HepG2 (cell line): ENCODE data around the gene MSRB3. TPM values are rescaled to one million over a fixed set of nuclear protein-coding genes. Genes with fewer than 3 reads are reported as not detected.
A peak's percentile ranks its signal among the peaks of the same experiment; 100 is the strongest.

Experiments
- CENPT ChIP-seq: sonication (generic); formaldehyde crosslinking; IDR thresholded peaks from 2 replicates; pipeline ENCODE4 v1.8.0; 2022; ENCODE audit warnings: low read depth, mild to moderate bottlenecking, moderate library complexity, missing genetic modification reagents
- CREBL2 ChIP-seq: sonication (generic); formaldehyde crosslinking; IDR thresholded peaks from 2 replicates; pipeline ENCODE4 v1.8.1; 2023; ENCODE audit warnings: missing genetic modification reagents, mild to moderate bottlenecking, borderline replicate concordance
- CTCF ChIP-seq: sonication (generic); formaldehyde crosslinking; IDR thresholded peaks from 2 replicates; pipeline ENCODE4 v1.5.0; 2020; ENCODE audit warnings: mild to moderate bottlenecking, missing genetic modification reagents, moderate library complexity
- EED ChIP-seq: sonication (generic); formaldehyde crosslinking; IDR thresholded peaks from 2 replicates; pipeline ENCODE4 v1.5.0; 2020; ENCODE audit warnings: mild to moderate bottlenecking, missing genetic modification reagents
- ERF ChIP-seq: IDR thresholded peaks from 2 replicates; pipeline ENCODE4 v1.6.1; 2018; ENCODE audit warnings: missing biosample characterization, missing genetic modification reagents
- FIP1L1 ChIP-seq: fragments of 200-400 bp; formaldehyde crosslinking; IDR thresholded peaks from 2 replicates; pipeline ENCODE4 v1.6.1; 2018; ENCODE audit warnings: low read depth, mild to moderate bottlenecking, low read length, moderate library complexity, borderline replicate concordance; ENCODE audit not compliant: insufficient read depth
- HES4 ChIP-seq: sonication (generic); formaldehyde crosslinking; IDR thresholded peaks from 2 replicates; pipeline ENCODE4 v1.9.0; 2021; ENCODE audit warnings: mild to moderate bottlenecking, missing genetic modification reagents, borderline replicate concordance
- HIC2 ChIP-seq: sonication (generic); formaldehyde crosslinking; IDR thresholded peaks from 2 replicates; pipeline ENCODE4 v1.9.0; 2022; ENCODE audit warnings: low read depth, missing genetic modification reagents
- KDM6A ChIP-seq: IDR thresholded peaks from 2 replicates; pipeline ENCODE4 v1.6.1; 2016; ENCODE audit warnings: low read depth
- MTA1 ChIP-seq: sonication (generic); formaldehyde crosslinking; IDR thresholded peaks from 2 replicates; pipeline ENCODE4 v1.4.0; 2020; ENCODE audit warnings: missing genetic modification reagents, mild to moderate bottlenecking, borderline replicate concordance
- NCOA5 ChIP-seq: sonication (generic); formaldehyde crosslinking; IDR thresholded peaks from 2 replicates; pipeline ENCODE4 v1.4.0; 2020; ENCODE audit warnings: missing genetic modification reagents
- PHB2 ChIP-seq: fragments of 450-650 bp; IDR thresholded peaks from 2 replicates; pipeline ENCODE4 v1.6.1; 2018; ENCODE audit not compliant: partially characterized antibody
- RXRA ChIP-seq: sonication (generic); formaldehyde crosslinking; IDR thresholded peaks from 2 replicates; pipeline ENCODE4 v1.5.1; 2020; ENCODE audit warnings: missing genetic modification reagents
- SRSF9 ChIP-seq: fragments of 200-400 bp; formaldehyde crosslinking; IDR thresholded peaks from 2 replicates; pipeline ENCODE4 v1.6.1; 2018; ENCODE audit warnings: borderline replicate concordance, mild to moderate bottlenecking, low read depth, low read length; ENCODE audit not compliant: insufficient read depth, poor library complexity, severe bottlenecking
- SRY ChIP-seq: sonication (generic); formaldehyde crosslinking; IDR thresholded peaks from 2 replicates; pipeline ENCODE4 v1.8.0; 2022; ENCODE audit warnings: mild to moderate bottlenecking, missing genetic modification reagents
- ZBTB38 ChIP-seq: sonication (generic); formaldehyde crosslinking; IDR thresholded peaks from 2 replicates; pipeline ENCODE4 v1.5.1; 2020; ENCODE audit warnings: mild to moderate bottlenecking, missing genetic modification reagents
- ZEB1 ChIP-seq: IDR thresholded peaks from 2 replicates; pipeline ENCODE4 v1.6.1; 2012; ENCODE audit warnings: mild to moderate bottlenecking, low read depth, inconsistent platforms; ENCODE audit not compliant: insufficient replicate concordance
- ZNF292 ChIP-seq: sonication (generic); formaldehyde crosslinking; IDR thresholded peaks from 2 replicates; pipeline ENCODE4 v1.8.1; 2022; ENCODE audit warnings: mild to moderate bottlenecking, low read depth, missing genetic modification reagents, borderline replicate concordance
- ZNF34 ChIP-seq: sonication (generic); formaldehyde crosslinking; IDR thresholded peaks from 2 replicates; pipeline ENCODE4 v1.4.0; 2020; ENCODE audit warnings: mild to moderate bottlenecking, missing genetic modification reagents, borderline replicate concordance
- ZSCAN22 ChIP-seq: sonication (generic); formaldehyde crosslinking; IDR thresholded peaks from 2 replicates; pipeline ENCODE4 v1.4.0; 2020; ENCODE audit warnings: mild to moderate bottlenecking, missing genetic modification reagents
- polyA plus RNA-seq, 8 experiments: library from polyadenylated mRNA; depleted of rRNA in 3 of 8; stranded (reverse) in 7 of 8; unstranded in 1 of 8; fragments of >200 nt; fragmentation: Illumina TruSeq in 4 of 8; extraction: Trizol in 4 of 8; gene quantifications; 2 replicates each; pipeline versions ENCODE4 v1.2.1 to v1.2.3, GENCODE V29; 2011 to 2016; ENCODE audit warnings: low read depth in 4 of 8, missing spikeins in 1 of 8, mixed read lengths in 1 of 8; ENCODE audit not compliant: insufficient read depth in 1 of 8
- total RNA-seq, 5 experiments: library from RNA; depleted of rRNA; stranded (reverse); fragments of >200 nt; fragmentation: Illumina TruSeq; extraction: Trizol; gene quantifications; 2 replicates each; pipeline ENCODE4 v1.2.3, GENCODE V29; 2016; ENCODE audit warnings: low read depth in 1 of 5
- TF ChIP-seq, protein P1 (sequence below): sonication (generic); formaldehyde crosslinking; conservative IDR thresholded peaks from 2 replicates; pipeline ENCODE4 v1.5.0; 2020; ENCODE audit warnings: missing genetic modification reagents

The MSRB3 gene
- total and polyA plus RNA-seq, 2 of the 13 experiments (the other 11 are each of a cell fraction or from before 2014, with no cell fraction given), result 1.5 to 1.9 TPM

- peak; percentile 87 for TF ChIP-seq KDM6A
- no peak; the same call in 1 of the 2 replicates for TF ChIP-seq RXRA (CRISPR knock-in tag)
- no peak for TF ChIP-seq ZNF34 (CRISPR knock-in tag)
- TF ChIP-seq ZEB1, result no peak
- TF ChIP-seq SRSF9, result no peak
- TF ChIP-seq ERF (CRISPR knock-in tag), result peak; percentile 74
- TF ChIP-seq PHB2, result no peak
- no peak for TF ChIP-seq CREBL2 (CRISPR knock-in tag)
- TF ChIP-seq HES4 (CRISPR knock-in tag), result no peak
- TF ChIP-seq FIP1L1, result no peak
- TF ChIP-seq ZSCAN22 (CRISPR knock-in tag), result no peak
- TF ChIP-seq NCOA5 (CRISPR knock-in tag), result no peak
- no peak for TF ChIP-seq EED (CRISPR knock-in tag)
- no peak for TF ChIP-seq CTCF (CRISPR knock-in tag)
- TF ChIP-seq CENPT (CRISPR knock-in tag), result no peak
- TF ChIP-seq ZNF292 (CRISPR knock-in tag), result peak; percentile 90; the same call in 1 of the 2 replicates
- TF ChIP-seq MTA1 (CRISPR knock-in tag), result no peak
- TF ChIP-seq ZBTB38 (CRISPR knock-in tag), result no peak
- TF ChIP-seq SRY (CRISPR knock-in tag), result no peak
- no peak for TF ChIP-seq HIC2
- TF ChIP-seq, protein P1, sequence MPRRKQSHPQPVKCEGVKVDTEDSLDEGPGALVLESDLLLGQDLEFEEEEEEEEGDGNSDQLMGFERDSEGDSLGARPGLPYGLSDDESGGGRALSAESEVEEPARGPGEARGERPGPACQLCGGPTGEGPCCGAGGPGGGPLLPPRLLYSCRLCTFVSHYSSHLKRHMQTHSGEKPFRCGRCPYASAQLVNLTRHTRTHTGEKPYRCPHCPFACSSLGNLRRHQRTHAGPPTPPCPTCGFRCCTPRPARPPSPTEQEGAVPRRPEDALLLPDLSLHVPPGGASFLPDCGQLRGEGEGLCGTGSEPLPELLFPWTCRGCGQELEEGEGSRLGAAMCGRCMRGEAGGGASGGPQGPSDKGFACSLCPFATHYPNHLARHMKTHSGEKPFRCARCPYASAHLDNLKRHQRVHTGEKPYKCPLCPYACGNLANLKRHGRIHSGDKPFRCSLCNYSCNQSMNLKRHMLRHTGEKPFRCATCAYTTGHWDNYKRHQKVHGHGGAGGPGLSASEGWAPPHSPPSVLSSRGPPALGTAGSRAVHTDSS (CRISPR knock-in tag), result no peak
Measured at GRCh38 chr12:65327207-65328076, 49.0 kb downstream of the MSRB3 start (continued).
